Fibroblast of skin of left biceps (primary cell): ENCODE measurements around the gene TLL1.

Experiments used
- DNase-seq, 2 experiments: peaks; one replicate each; pipeline ENCODE4 v3.0.0-alpha.2; 2013; ENCODE audit warnings: low read depth in 2 of 2

The TLL1 gene

GRCh38 chr4:166049036-166049435, 176.0 kb downstream of the TLL1 start:
- DNase-seq = no peak

DNA sequence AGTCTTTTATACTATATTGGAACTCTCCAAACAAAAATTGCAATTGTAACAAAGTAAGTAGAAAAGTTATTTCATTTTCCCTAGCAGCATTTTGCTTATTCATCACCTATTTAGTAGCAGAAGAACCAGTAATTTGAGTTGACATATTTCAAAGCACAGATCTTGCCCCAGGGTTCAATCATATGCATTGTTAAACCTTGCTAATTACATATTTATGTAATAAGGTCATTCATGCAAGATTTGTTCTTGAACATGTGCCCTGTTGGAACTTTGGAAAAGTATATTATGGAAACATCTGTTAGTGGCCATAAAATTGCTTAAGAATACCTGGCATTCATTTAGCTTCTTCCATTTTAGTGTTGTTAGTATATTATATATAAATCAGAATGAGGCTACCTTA, 191.7 kb downstream of the TLL1 start:
- DNase-seq = no peak

GRCh38 chr4:166065324-166065723, 192.3 kb downstream of the TLL1 start:
- no peak for DNase-seq

GRCh38 chr4:166066936-166067335, 193.9 kb downstream of the TLL1 start:
- no peak for DNase-seq

DNA sequence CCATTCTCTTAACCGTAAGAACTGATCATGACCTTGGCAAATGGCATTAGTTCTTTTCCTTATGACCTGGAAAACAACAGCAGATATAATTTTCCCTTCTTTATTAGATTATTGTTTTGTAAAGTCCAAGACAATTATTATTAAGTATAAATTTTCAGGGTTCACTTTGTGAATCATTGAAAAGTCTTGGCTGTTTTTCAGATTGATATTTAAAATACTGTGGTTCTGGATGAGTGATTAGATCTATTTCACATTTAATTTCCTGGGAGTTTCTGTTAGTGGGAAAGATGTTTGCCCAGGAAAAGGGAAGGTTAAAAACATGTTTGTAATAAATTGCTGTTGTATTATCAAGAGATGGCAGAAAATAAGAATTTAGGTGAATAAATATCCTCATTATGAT, 194.9 kb downstream of the TLL1 start:
- no peak for DNase-seq

GRCh38 chr4:166073783-166074182, 200.7 kb downstream of the TLL1 start:
- DNase-seq = no peak

DNA sequence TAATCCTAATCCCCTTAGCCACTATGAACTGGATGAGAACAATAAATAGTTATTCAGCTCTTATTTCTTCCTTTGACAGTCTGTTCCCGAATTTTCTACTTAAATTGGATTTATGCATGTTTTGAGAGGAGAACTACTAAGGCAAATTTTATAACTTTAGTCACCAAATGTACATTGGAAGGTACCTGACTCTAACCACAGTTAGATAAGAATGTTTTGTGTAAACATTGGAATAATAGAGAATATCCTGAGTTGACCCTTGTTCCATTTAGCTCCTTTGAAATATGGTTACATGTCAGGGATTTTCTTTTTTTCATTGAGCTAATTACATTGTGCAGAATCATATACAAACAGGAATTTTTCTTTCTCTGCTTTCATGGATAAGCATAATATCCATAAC, 202.6 kb downstream of the TLL1 start:
- no peak for DNase-seq

DNA sequence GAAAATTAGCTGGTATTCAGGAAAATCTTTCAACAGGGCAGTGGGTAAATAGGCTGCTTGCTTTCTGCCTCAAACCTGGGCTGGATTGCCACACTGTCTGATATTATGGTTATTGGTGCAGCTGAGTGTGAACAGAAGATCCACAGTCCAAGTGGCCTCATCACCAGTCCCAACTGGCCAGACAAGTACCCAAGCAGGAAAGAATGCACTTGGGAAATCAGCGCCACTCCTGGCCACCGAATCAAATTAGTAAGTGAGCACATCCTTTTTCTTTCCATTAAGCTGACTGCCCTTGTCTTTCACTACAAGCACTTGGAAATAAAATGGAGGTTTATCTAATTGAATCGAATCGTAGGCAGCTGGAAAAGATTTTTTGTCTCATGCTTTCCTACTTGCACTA, 204.7 kb downstream of the TLL1 start:
- DNase-seq = no peak

GRCh38 chr4:166078383-166078782, 205.3 kb downstream of the TLL1 start:
- DNase-seq = no peak

GRCh38 chr4:166078955-166079354, 205.9 kb downstream of the TLL1 start:
- DNase-seq = no peak

DNA sequence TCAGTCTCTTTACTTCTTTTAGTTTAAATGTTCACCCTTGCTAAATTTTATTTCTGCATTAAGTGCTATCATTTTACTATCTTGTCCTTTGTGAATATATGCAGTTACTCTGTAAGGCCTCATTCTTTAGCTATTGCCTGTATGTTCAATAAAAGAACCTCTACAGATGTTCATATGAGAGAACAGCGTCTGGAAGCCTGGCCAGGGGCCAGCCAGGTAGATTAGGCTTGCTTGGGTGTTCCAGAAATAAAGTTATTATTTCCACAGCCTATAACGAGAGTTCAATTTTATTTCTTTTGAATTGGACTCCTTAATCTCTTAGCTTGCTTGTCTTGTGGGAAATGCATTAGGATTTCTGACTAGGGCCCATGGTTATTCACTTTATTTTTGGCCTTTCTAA, 214.5 kb downstream of the TLL1 start:
- DNase-seq = no peak

DNA sequence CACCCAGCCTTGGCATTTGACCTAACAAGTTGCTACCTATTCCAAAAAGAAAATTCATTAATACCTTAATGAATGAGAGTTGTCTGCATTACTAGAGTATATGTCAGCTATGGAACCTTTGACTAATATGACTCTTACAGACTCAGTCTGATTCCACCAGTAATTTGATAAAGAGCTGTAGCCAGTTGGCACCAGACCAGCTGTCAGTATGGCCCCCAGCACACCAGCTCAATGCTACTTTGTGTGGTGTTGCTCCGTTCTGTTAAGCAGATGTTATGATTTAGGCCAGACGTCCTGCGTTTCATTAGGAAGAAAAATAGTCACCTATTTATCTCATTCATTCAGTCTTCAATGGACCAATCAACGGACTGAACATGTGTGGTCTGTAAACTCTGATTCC, 215.5 kb downstream of the TLL1 start:
- no peak for DNase-seq

DNA sequence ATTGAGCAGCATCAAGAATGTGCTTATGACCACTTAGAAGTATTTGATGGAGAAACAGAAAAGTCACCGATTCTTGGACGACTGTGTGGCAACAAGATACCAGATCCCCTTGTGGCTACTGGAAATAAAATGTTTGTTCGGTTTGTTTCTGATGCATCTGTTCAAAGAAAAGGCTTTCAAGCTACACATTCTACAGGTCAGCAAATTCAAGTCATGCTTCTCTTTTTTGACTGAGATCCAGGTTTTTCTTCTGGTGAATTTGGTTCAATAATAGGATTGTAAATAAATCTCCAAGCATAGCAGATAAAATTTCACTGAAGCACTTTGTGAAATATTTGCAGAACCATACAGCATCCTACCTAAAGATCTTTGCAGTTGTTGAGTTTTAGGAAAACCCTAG, 218.1 kb downstream of the TLL1 start:
- DNase-seq = no peak

GRCh38 chr4:166091912-166092510, 219.0 kb downstream of the TLL1 start:
- peak; percentile 4 to 7 for DNase-seq

DNA sequence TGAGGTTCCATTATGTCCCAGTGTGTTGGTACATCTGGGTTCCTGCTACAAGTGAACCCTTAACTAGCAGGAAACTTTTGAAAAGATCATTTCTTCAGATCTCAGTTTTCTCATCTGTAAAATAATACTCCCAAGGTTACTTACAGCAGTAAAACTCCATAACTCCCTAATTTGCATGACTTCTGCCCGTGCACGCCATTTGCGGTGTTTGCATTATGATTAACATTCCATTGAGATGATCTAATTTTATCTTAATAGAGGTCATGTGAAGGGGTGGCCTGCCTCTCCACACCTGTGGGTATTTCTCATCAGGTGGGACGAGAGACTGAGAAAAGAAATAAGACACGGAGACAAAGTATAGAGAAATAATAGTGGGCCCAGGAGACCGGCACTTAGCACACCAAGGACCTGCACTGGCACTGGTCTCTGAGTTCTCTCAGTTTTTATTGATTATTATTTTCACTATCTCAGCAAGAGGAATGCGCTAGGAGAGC, 219.8 kb downstream of the TLL1 start:
- no peak for DNase-seq

- DNase-seq = no peak
Observed at GRCh38 chr4:166104623-166105022, 231.6 kb downstream of the TLL1 start.

DNA sequence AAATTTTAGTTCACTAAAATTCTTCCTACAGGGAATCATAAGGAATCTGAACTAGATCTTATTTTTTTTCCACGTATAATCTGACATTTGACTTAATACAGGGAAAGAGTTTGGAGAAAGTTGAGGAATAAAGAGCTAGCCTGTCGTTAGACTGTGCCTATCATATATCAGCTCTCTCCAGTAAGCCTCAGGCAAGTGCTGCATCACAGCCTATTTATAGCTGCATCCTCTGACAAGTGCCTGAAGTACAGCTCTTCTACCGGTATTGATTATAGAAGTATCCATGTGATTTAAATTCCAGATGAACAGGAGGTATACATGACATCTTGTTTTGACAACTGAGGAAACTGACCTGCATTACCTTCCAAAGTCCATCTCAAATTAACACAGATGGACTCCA, 248.9 kb downstream of the TLL1 start:
- no peak for DNase-seq

GRCh38 chr4:166123546-166123945, 250.5 kb downstream of the TLL1 start:
- DNase-seq = no peak

DNA sequence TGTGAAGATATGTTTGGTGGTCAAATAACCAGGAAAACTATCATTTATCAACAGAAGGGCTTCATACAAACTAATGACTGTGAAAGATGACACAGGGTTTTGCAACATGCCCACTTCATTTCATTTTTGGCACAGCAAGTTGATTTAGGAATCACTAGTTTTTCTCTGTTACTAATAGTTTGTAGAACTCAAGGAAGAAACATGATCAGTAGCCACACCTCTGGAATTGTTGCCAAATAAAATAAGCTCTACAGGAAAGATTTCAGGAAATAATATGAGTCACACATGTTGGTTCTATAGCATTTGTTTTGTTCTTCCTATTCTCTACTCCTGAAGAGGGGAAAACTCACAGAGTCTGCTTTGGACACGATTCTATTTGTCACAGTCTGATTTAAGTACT, 255.4 kb downstream of the TLL1 start:
- DNase-seq = peak in 1 of 2 experiments; percentile 12

DNA sequence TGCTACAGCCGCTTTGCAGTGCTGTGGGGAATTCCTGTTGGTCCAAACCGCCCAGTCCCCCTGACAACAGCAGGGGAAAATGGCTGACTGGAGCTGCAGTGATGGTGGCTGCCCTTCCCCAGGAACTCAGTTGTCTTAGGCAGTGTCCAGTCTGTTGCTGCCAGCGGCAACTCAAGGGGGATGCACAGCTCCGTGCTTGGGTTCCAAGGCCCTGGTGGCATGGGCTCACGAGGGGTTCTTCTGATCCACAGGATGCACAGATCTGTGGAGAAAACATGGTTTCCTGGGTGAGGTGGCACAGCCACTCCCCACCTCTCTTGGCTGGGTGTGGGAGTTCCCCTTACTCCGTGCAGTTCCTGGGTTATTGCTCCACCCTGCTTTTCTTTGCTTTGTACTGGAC, 261.2 kb downstream of the TLL1 start:
- DNase-seq = no peak

- no peak for DNase-seq
Observed at GRCh38 chr4:166140951-166141350, 267.9 kb downstream of the TLL1 start.

- DNase-seq = no peak
Observed at GRCh38 chr4:166143227-166143626, 270.2 kb downstream of the TLL1 start.

DNA sequence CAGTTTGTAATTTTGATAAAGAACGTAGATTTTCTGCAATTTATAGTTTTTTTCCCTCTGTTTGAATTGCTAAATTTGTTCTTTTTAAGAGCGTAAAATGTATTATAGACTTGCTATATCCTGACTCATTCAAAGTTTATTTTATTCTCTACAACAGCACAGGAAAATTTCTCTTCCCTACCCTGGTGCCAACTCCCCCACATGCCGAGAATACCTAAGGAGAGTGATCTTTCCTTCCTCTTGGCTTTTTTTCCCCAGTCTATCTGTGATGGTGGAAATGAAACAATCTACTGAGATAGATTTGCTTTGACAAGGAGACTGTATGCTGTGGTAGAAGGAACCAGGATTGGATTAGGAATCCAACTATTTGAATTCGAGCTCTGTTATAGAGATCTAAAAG, 271.6 kb downstream of the TLL1 start:
- no peak for DNase-seq

DNA sequence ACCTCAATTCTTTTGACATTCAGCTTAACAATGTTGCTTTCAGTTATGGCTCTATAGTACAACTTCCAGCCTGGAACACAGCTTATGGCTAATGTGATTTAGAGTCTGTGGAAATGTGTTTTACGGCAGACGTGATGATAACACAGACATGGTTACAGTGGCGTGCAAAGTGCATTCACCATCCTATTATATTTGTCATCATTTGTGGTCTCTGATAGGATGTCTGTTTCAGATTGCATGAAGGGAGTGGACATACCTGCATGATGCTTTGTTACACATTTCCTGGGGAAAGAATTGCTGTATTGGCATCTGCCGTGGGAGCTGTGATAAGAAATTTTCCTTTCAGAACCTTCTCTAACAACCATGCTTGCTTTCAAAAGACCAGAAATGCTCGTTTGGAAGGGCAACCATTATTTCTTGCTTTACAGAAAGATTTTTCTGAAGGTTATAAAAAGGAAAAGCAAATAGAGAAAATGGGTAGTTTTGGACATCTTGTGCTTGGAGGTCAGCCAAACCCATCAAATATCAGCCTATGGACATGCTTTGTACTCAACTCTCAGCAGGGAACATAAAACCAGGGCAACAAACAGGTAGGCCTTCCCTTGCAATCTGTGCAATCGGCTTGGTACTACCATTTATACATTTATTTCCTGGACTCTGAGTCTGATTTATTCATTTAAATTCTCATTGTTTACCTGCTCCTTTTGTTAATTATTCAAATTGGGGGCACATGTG, 273.9 kb downstream of the TLL1 start:
- no peak for DNase-seq
